HepG2 (cell line): Measurements from ENCODE around the gene FAM117A. TPM values are rescaled to one million over a fixed set of nuclear protein-coding genes. Genes with fewer than 3 reads are reported as not detected.

Experiments used
- AGO1 ChIP-seq: fragments of 200-400 bp; formaldehyde crosslinking; IDR thresholded peaks from 2 replicates; pipeline ENCODE4 v1.6.1; 2017; ENCODE audit warnings: mild to moderate bottlenecking, low read depth, low read length, moderate library complexity; ENCODE audit not compliant: poor library complexity, severe bottlenecking
- HBP1 ChIP-seq: IDR thresholded peaks from 2 replicates; pipeline ENCODE4 v1.6.1; 2016; ENCODE audit warnings: low read depth, control low read depth
- HNF4A ChIP-seq: sonication (generic); formaldehyde crosslinking; IDR thresholded peaks from 2 replicates; pipeline ENCODE4 v1.4.0; 2020; ENCODE audit warnings: missing genetic modification reagents
- HOXA5 ChIP-seq: sonication (generic); formaldehyde crosslinking; IDR thresholded peaks from 2 replicates; pipeline ENCODE4 v1.4.0; 2020; ENCODE audit warnings: missing genetic modification reagents
- KMT2B ChIP-seq: IDR thresholded peaks from 2 replicates; pipeline ENCODE4 v1.6.1; 2016; ENCODE audit warnings: missing genetic modification reagents, missing compliant biosample characterization
- MIER3 ChIP-seq: IDR thresholded peaks from 2 replicates; pipeline ENCODE4 v1.6.1; 2016; ENCODE audit warnings: missing compliant biosample characterization, borderline replicate concordance
- MTA3 ChIP-seq: sonication (generic); formaldehyde crosslinking; IDR thresholded peaks from 2 replicates; pipeline ENCODE4 v1.4.0; 2020; ENCODE audit warnings: missing genetic modification reagents
- POGZ ChIP-seq: sonication (generic); formaldehyde crosslinking; IDR thresholded peaks from 2 replicates; pipeline ENCODE4 v1.4.0; 2020; ENCODE audit warnings: mild to moderate bottlenecking, missing genetic modification reagents
- TEAD3 ChIP-seq: optimal IDR thresholded peaks from 2 replicates; pipeline ENCODE3; 2016; ENCODE audit warnings: borderline replicate concordance
- ZC3H13 ChIP-seq: sonication (generic); formaldehyde crosslinking; IDR thresholded peaks from 2 replicates; pipeline ENCODE4 v1.8.1; 2023; ENCODE audit warnings: mild to moderate bottlenecking, missing genetic modification reagents, moderate library complexity
- ZFP41 ChIP-seq: sonication (generic); formaldehyde crosslinking; IDR thresholded peaks from 2 replicates; pipeline ENCODE4 v1.4.0; 2020; ENCODE audit warnings: mild to moderate bottlenecking, missing genetic modification reagents, borderline replicate concordance
- ZFP91 ChIP-seq: sonication (generic); formaldehyde crosslinking; IDR thresholded peaks from 2 replicates; pipeline ENCODE4 v1.9.0; 2022; ENCODE audit warnings: missing genetic modification reagents, mild to moderate bottlenecking, borderline replicate concordance
- ZGPAT ChIP-seq: IDR thresholded peaks from 2 replicates; pipeline ENCODE4 v1.6.1; 2016; ENCODE audit warnings: mild to moderate bottlenecking
- ZNF17 ChIP-seq: sonication (generic); formaldehyde crosslinking; IDR thresholded peaks from 2 replicates; pipeline ENCODE4 v1.5.0; 2020; ENCODE audit warnings: mild to moderate bottlenecking, missing genetic modification reagents
- ZNF260 ChIP-seq: sonication (generic); formaldehyde crosslinking; IDR thresholded peaks from 2 replicates; pipeline ENCODE4 v1.4.0; 2020; ENCODE audit warnings: missing genetic modification reagents, low read depth, mild to moderate bottlenecking, borderline replicate concordance
- ZNF530 ChIP-seq: sonication (generic); formaldehyde crosslinking; IDR thresholded peaks from 2 replicates; pipeline ENCODE4 v1.5.0; 2020; ENCODE audit warnings: low read depth, mild to moderate bottlenecking, missing genetic modification reagents
- ZNF547 ChIP-seq: sonication (generic); formaldehyde crosslinking; IDR thresholded peaks from 2 replicates; pipeline ENCODE4 v1.5.1; 2020; ENCODE audit warnings: mild to moderate bottlenecking, missing genetic modification reagents
- ZNF569 ChIP-seq: sonication (generic); formaldehyde crosslinking; IDR thresholded peaks from 2 replicates; pipeline ENCODE4 v1.5.0; 2020; ENCODE audit warnings: mild to moderate bottlenecking, missing genetic modification reagents, moderate library complexity, borderline replicate concordance
- ZNF639 ChIP-seq: conservative IDR thresholded peaks from 2 replicates; pipeline ENCODE4 v1.6.1; 2018; ENCODE audit warnings: missing genetic modification reagents
- ZNF773 ChIP-seq: sonication (generic); formaldehyde crosslinking; IDR thresholded peaks from 2 replicates; pipeline ENCODE4 v1.4.0; 2020; ENCODE audit warnings: missing genetic modification reagents, borderline replicate concordance
- ZNF782 ChIP-seq: sonication (generic); formaldehyde crosslinking; IDR thresholded peaks from 2 replicates; pipeline ENCODE4 v1.4.0; 2020; ENCODE audit warnings: missing genetic modification reagents, mild to moderate bottlenecking, borderline replicate concordance
- ZSCAN21 ChIP-seq: sonication (generic); formaldehyde crosslinking; IDR thresholded peaks from 2 replicates; pipeline ENCODE4 v1.8.0; 2022; ENCODE audit warnings: mild to moderate bottlenecking, missing genetic modification reagents, moderate library complexity, borderline replicate concordance
- polyA plus RNA-seq, 8 experiments: library from polyadenylated mRNA; depleted of rRNA in 3 of 8; stranded (reverse) in 7 of 8; unstranded in 1 of 8; fragments of >200 nt; fragmentation: Illumina TruSeq in 4 of 8; extraction: Trizol in 4 of 8; gene quantifications; 2 replicates each; pipeline versions ENCODE4 v1.2.1 to v1.2.3, GENCODE V29; 2011 to 2016; ENCODE audit warnings: low read depth in 4 of 8, missing spikeins in 1 of 8, mixed read lengths in 1 of 8; ENCODE audit not compliant: insufficient read depth in 1 of 8
- total RNA-seq, 5 experiments: library from RNA; depleted of rRNA; stranded (reverse); fragments of >200 nt; fragmentation: Illumina TruSeq; extraction: Trizol; gene quantifications; 2 replicates each; pipeline ENCODE4 v1.2.3, GENCODE V29; 2016; ENCODE audit warnings: low read depth in 1 of 5

The FAM117A gene
- total and polyA plus RNA-seq, 2 of the 13 experiments (the other 11 are each of a cell fraction or from before 2014, with no cell fraction given) = 12.1 to 19.8 TPM

- peak; percentile 92 for TF ChIP-seq ZNF639
- TF ChIP-seq HOXA5 (CRISPR knock-in tag) = peak; percentile 92
- peak; percentile 94 for TF ChIP-seq KMT2B (CRISPR knock-in tag)
- no peak for TF ChIP-seq MTA3 (CRISPR knock-in tag)
- TF ChIP-seq ZC3H13 (CRISPR knock-in tag) = peak; percentile 90
- TF ChIP-seq ZNF260 (CRISPR knock-in tag) = peak; percentile 89; the same call in 1 of the 2 replicates
- peak; percentile 100 for TF ChIP-seq ZNF547 (CRISPR knock-in tag)
- peak; percentile 3; the same call in 1 of the 2 replicates for TF ChIP-seq HNF4A (CRISPR knock-in tag)
- peak; percentile 90 for TF ChIP-seq TEAD3 (CRISPR knock-in tag)
- peak; percentile 72; the same call in 1 of the 2 replicates for TF ChIP-seq ZNF782
- TF ChIP-seq ZGPAT = peak; percentile 92
- TF ChIP-seq POGZ (CRISPR knock-in tag) = peak; percentile 86
- peak; percentile 14 for TF ChIP-seq AGO1
- TF ChIP-seq ZNF569 = peak; percentile 99; the same call in 1 of the 2 replicates
- peak; percentile 91; the same call in 1 of the 2 replicates for TF ChIP-seq ZNF773 (CRISPR knock-in tag)
- TF ChIP-seq ZFP41 = peak; percentile 97; the same call in 1 of the 2 replicates
- TF ChIP-seq ZNF530 (CRISPR knock-in tag) = no peak; the same call in 1 of the 2 replicates
- no peak for TF ChIP-seq ZNF17 (CRISPR knock-in tag)
- peak; percentile 90 for TF ChIP-seq ZSCAN21
- peak; percentile 99 for TF ChIP-seq MIER3 (CRISPR knock-in tag)
- peak; percentile 73 for TF ChIP-seq HBP1 (CRISPR knock-in tag)
- peak; percentile 87 for TF ChIP-seq ZFP91
Measured at GRCh38 chr17:49677933-49678847, 85.7 kb downstream of the FAM117A start, which contains the start of gene SPOP (continued).
